NCI-H774 (cell line): ENCODE data around the gene PLEKHA5.
"Not testable (repeated sequence)": the region's sequence is repeated elsewhere in the genome, so short reads cannot be mapped to it uniquely, and the experiment has no call there.

ENCODE experiments used
- DNase-seq: peaks from one replicate; lab custom pipeline; 2025; lab: John Stamatoyannopoulos, UW

The PLEKHA5 gene

GRCh38 chr12:19203539-19204506, 74.3 kb downstream of the PLEKHA5 start:
- no peak for DNase-seq

DNA sequence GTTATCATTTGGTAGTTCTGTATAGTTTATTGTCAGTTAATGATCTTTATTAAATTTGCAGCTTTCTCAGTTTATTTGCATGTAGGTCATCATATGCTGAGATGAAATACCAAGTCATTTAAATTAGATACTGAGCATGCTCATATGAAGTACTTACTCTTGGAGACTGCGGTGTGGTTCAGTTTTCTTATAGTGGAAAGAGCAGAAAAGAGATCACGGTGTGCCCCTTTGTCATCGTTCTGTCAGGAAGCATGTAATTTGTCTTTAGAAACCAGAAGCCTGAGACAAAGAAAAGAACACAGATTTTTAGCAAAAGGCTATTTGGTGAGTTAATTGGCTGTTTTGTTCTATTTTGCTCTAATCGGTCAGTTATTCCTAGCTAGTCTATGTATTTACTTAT, 75.6 kb downstream of the PLEKHA5 start:
- no peak for DNase-seq

DNA sequence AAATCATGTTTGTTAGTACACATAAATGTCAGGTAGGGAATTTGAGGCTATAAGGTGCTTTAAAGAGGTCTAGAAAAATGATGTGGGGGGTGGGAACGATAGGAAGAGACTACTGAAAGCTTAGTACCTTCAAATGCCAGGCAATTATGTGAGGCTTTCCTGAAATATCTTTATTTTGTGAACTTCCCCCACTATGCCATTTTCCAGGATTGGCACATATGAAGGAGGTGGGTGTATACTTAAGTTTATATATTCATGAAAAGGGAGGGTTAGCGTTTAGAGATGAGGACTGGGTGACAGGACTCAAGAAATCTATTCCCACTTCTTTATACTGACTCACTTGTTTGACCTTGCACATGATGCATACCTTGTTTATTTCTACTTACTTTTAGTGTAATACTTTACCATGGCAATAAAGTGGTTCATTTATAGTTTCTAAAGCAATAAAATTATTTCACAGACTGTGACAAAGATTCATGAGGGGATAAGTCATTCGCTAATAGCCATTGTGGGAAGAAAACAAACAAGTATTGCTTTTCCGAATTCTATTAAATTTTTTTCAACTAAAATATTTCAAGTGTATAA, 77.1 kb downstream of the PLEKHA5 start:
- no peak for DNase-seq

DNA sequence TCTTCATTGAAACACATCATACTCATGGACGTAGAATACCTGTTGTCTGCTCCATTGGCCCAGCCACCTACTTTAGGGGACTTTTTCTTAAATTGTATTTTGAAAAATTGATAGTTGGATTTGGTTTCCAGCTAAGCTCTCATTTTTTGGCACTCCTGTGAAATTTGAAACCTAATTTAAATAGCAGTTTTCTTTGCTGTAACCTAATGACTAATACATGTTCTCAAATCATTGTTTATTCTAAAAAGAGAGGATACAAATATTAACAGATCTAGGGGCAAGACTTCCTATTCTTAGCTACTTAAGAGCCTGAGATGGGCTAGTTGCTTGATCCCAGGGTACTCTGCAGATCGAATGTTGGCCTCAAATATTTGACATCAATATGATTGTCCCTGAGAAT, 78.9 kb downstream of the PLEKHA5 start:
- no peak for DNase-seq

- DNase-seq, result no peak
Observed at GRCh38 chr12:19209661-19210060, 80.1 kb downstream of the PLEKHA5 start.

- DNase-seq, result no peak
Observed at GRCh38 chr12:19211802-19212201, 82.3 kb downstream of the PLEKHA5 start.

- DNase-seq, result no peak
Observed at GRCh38 chr12:19212245-19212644, 82.7 kb downstream of the PLEKHA5 start.

DNA sequence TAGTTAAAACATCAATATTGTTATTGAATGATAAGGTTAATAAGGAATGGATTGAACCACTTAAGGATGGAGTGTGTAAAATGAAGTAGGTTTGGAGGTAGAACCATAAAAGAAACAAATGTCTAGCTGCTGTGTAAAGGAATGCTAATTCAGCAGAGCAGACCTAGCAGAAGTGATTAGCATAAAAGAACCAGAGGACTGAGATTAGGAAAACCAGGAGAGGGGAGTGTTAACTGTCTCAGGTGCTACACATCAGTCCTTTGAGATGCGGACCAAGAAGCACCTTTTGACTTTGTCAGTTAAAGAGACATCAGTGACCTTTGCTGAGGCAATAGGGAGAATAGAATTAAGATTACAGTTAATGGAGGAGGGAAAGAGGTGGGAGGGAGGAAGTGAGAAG, 84.5 kb downstream of the PLEKHA5 start:
- no peak for DNase-seq

GRCh38 chr12:19215115-19215514, 85.6 kb downstream of the PLEKHA5 start:
- DNase-seq, result no peak

DNA sequence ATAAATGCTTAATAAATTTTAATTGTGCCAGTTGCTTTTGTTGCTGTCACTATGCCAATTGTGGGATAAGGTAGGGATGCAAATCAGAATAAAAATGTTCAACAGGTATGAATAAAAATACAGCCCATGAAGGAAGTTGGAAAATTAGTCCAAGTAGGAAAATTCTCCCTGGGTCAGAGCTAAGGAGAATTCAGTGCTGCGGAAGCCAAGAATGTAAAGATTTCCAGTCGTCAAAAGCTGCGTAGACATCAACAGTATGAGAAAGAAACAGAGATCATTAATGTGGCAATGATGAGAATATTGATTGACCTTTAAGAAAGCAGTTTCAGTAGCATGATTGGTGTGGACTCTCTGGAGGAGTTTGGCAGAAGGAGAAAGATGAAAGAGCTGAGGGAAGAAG, 87.9 kb downstream of the PLEKHA5 start:
- no peak for DNase-seq

- no peak for DNase-seq
Observed at GRCh38 chr12:19220205-19220604, 90.7 kb downstream of the PLEKHA5 start.

DNA sequence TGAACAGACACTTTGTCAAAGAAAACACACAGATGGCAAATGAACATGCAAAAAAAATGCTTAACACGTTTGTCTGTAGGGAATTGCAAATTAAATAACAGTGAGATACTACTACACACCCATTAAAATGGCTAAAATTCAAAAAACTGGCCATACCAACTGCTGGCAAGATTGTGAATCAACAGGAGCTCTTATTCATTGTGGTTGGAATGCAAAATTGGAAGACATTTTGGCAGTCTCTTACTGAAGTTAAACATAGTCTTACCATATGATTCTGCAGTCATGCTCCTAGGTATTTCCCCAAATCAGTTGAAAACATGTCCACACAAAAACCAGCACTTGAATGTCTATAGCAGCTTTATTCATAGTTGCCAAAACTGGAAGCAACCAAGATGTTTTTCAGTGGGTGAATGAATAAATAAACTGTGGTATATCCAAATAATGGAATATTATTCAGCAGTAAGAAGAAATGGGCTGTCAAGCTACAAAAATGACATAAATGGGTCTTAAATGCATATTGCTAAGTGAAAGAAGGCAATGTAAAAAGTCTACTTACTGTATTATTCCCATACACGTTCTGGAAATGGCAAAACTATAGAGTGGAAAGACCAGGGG, 91.4 kb downstream of the PLEKHA5 start:
- DNase-seq, result no peak

DNA sequence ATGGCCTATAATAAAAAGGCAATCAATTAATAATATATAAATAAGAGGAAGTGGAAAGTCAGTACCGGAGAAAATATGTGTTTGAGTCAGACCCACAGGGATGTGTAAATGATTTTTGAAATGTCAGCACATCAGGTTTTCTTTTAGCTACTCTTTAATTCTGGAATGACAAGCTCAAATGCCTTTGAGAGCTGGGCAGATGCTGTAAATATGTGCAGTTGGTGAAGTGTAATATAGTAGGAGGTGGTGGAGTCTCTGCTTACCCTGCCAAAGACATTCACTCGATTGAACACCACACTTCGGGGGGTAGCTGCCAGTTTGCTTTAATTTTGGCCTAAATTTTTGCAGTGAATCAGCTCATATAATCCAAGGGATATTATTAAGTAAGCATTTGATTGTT, 93.0 kb downstream of the PLEKHA5 start:
- DNase-seq, result no peak

- DNase-seq, result no peak
Observed at GRCh38 chr12:19223018-19223417, 93.5 kb downstream of the PLEKHA5 start.

- DNase-seq, result no peak
Observed at GRCh38 chr12:19223695-19224094, 94.2 kb downstream of the PLEKHA5 start.

- DNase-seq, result no peak
Observed at GRCh38 chr12:19224746-19225145, 95.2 kb downstream of the PLEKHA5 start.

- DNase-seq, result no peak
Observed at GRCh38 chr12:19227190-19227879, 97.8 kb downstream of the PLEKHA5 start.

DNA sequence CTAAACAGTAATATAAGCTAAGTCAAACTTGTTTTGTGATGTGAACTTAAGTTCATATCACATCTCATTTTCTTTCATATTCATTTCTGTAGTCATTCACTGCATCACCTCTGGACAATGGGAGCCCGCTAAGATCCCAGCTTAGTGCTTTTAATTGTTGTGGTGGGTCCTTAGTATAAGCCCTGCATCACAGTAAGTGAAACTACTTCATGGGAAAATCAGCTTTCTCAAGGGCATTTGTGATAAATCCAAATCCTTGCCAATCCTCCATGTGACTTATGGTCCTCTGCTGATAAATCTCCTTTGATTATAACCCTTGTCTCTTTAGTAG, 98.3 kb downstream of the PLEKHA5 start:
- DNase-seq, result no peak

DNA sequence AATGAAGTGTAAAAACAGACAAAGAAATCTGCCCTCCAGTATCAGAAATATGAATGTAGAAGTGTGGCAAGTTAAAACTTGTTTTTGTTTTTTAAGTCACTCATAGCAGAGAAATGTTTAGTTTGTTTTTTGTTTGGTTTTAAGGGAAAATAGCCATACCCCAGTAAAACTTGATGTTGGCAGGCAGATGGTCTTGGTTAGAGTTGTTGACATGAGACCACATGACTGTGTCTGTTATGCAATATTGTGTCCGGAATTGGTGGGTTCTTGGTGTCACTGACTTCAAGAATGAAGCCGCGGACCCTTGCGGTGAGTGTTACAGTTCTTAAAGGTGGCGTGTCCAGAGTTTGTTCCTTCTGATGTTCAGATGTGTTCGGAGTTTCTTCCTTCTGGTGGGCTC, 99.5 kb downstream of the PLEKHA5 start:
- DNase-seq, result not testable (repeated sequence)

GRCh38 chr12:19230299-19230866, 100.8 kb downstream of the PLEKHA5 start:
- no peak for DNase-seq

DNA sequence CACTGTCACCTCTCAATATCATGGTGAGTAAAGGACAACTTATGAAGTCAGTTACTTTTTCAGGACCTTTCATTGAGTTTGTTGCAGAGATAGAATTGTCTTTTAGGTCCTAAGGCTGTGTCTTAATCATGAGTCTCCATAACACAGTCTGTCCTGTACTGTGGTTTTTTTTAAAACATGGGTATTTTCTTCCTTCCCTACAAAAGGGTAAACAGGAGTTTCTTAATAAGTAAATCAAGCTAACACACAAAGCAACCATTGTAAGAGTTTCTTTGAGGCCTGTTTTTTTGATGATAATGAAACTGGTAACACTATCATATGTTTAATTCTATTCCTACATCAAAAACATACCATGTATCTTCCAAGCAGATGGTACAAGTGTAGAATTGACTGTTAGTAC, 101.4 kb downstream of the PLEKHA5 start:
- no peak for DNase-seq

- DNase-seq, result no peak
Observed at GRCh38 chr12:19234171-19234704, 104.7 kb downstream of the PLEKHA5 start.
